NCI-H2029 (cell line): ENCODE data around the gene CNNM2.
"Not testable (repeated sequence)": the region's sequence is repeated elsewhere in the genome, so short reads cannot be mapped to it uniquely, and the experiment has no call there.

Experiments
- DNase-seq: peaks from one replicate; lab custom pipeline; 2025; lab: John Stamatoyannopoulos, UW

The CNNM2 gene

DNA sequence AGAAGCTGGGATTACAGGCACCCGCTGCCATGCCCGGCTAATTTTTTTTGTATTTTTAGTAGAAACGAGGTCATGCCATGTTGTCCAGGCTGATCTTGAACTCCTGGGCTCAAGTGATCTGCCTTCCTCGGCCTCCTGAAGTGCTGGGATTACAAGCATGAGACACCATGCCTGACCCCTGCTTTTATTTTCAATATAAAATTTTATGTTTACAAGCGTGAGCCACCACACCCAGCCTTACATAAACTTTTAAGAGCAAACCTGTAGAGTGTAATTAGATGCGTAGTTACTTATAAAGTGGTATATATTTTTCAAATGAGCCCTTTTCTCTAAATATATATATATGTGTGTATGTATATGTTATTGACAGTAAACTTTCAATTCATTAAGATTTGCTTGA, 8.7 kb downstream of the CNNM2 start:
- no peak for DNase-seq

DNA sequence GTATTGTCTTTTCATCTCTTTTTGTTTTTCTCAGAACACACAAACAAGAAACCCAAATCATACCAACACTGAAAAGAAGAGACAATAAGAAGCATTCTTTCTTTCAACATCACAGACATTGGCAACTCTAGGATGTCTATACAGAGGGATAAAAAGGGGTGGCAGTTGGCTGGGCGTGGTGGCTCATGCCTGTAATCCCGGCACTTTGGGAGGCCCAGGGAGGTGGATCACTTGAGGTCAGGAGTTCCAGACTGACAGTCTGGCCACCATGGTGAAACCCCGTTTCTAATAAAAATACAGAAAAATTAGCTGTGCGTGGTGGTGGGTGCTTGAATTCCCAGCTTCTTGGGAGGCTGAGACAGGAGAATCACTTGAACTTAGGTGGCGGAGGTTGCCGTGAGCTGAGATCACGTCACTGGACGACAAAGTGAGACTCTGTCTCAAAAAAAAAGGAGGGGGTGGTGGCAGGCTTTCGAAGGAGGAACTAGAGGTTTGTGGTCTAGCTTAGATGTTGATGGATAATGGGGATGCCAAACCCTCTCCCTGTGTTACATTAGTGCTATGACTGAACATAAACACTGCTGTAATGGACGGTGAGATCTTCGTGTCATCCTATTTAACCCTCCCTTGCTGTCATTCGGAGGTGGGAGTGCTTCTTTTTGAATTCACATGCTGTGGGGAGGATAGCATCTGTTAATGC, 9.4 kb downstream of the CNNM2 start:
- no peak for DNase-seq

DNA sequence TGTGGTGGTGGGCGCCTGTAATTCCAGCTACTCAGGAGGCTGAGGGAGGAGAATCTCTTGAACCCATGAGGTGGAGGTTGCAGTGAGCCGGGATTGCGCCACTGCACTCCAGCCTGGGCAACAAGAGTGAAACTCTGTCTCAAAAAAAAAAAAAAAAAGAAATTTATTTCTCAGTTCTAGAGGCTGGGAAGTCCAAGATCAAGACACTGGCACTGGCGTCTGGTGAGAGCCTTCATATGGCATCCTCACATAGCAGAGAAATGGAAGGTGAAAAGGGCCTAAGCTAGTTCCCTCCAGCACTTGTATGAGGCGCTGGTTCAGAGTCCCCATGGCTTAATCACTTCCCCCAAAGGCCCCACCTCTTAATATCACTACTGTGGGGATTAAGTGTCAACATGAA, 10.3 kb downstream of the CNNM2 start:
- not testable (repeated sequence) for DNase-seq

- no peak for DNase-seq
Measured at GRCh38 chr10:102930720-102931119, 12.6 kb downstream of the CNNM2 start.

DNA sequence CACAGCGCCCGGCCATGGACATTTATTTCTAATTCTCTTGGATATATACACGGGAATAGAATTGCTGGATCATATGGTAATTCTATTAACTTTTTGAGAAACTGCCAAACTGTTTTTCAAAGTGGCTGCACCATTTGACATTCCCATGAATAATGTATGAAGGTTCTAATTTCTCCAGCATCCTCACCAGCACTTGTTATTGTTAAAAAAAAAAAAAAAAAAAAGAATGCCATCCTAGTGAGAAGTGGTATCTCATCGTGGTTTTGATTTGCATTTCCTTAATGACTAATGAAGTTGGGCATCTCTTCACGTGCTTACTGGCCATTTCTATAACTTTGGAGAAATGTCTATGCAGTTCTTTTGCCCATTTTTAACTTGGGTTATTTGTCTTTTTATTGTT, 13.5 kb downstream of the CNNM2 start:
- no peak for DNase-seq

GRCh38 chr10:102935505-102935904, 17.4 kb downstream of the CNNM2 start:
- peak; percentile 34 for DNase-seq

DNA sequence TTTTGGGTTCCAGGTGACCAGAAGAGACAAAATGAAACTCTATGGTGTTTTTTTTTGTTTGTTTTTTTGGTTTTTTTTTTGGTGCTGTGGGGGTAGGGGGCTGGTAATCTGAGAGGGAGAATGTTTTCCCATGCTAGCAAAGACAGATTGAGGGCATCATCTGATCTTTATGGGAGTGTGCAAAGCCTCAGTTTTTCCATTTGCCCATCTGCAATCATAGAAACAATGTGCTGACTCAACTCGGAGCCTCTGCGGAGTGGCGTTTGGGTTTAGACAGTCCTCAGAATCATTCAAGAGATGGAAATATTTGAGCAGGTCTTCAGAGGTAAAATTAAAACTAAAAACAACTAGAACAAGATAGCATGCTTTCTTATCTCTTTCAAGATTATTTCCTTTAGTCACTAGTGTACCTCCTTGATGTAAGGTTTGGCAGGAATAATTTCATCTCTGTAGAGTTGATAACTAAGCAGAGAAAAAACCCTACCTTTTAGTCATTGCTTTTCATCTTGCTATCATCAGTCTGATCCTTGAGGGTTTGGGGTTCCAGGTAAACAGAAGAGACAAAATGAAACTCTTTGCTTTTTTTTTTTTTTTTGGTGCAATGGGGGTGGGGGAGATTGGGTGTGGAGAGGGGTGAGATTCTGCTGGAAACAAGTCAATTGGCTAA, 18.0 kb downstream of the CNNM2 start:
- no peak for DNase-seq

- DNase-seq, result no peak
Measured at GRCh38 chr10:102941401-102941800, 23.3 kb downstream of the CNNM2 start.

DNA sequence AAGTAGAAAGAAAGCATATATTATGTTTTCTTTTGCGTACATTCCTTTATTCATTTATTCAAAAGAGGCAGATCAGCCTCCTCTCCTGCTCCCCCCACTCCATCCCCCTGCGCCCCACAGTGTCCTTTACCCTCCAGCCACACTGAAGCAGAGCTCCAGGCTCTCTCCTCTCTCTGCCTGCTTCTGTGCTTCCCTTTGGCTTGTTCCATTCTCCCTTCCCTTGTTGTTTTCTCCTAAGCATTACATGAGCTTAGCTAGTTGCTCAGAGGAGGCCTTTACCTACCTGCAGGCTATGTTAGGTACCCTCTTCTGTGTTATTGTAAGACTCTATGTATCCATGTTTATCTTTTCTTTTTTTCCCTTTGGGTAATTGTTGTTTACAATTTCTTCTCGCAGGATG, 27.4 kb downstream of the CNNM2 start:
- no peak for DNase-seq

- DNase-seq, result no peak
Measured at GRCh38 chr10:102945962-102946361, 27.9 kb downstream of the CNNM2 start.

DNA sequence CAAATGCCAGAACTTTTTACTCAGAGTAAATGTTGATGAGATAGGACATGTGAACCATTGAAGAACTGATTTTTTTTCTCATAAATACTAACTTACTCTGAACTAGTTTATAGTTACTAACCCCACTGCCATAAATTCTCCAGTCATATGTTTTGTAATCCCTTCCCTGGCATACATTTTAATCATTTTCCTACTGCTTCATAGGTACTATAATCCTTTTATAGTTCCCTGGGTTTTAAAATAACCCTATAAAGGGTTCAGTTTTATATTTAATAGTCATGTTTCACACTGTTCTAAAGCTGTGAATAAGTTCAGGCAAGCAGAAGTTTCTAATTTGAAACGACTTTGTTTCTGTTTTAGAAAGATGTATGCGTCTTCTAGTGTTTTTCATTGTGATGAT, 28.9 kb downstream of the CNNM2 start:
- DNase-seq, result no peak

DNA sequence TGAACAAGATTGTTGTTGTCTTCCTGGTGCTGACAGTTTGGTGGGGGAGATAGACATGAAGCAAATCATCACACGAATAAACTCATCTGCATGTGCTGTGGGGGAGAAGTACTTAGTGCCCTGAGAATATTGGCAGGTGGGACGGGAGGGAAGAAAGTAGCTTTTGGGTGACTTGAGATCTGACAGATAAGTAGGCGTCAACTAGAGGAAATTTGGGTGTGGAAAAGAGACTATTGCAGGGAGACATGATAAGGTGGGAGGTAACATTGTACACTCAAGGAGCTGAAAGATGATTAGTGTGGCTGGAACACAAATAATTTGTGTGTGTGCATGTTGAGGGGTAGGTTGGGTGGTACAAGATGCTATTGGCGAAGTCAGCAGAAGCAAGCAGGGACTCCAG, 30.1 kb downstream of the CNNM2 start:
- no peak for DNase-seq

- no peak for DNase-seq
Measured at GRCh38 chr10:102948786-102949185, 30.7 kb downstream of the CNNM2 start.

GRCh38 chr10:102949916-102950315, 31.8 kb downstream of the CNNM2 start:
- no peak for DNase-seq

GRCh38 chr10:102951316-102951715, 33.2 kb downstream of the CNNM2 start:
- no peak for DNase-seq

GRCh38 chr10:102959360-102959759, 41.3 kb downstream of the CNNM2 start:
- no peak for DNase-seq

DNA sequence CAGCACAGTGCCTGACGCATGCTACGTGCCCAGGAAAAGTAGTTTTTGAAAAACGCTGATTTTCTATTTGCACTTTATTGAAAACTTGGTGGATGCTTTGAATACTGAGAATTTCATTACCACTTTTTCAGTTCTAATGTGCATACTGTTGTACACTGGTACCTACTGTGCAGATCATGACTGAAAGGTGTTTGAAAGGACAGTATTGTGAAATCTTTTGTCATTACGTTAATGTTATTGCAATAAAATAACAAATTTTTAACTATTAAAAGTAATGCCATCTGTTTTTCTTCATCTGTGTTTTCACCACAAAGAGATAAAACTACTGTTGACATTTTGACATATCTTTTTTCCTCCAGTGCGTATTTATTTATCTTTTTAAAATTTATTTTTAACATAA, 42.1 kb downstream of the CNNM2 start:
- no peak for DNase-seq

DNA sequence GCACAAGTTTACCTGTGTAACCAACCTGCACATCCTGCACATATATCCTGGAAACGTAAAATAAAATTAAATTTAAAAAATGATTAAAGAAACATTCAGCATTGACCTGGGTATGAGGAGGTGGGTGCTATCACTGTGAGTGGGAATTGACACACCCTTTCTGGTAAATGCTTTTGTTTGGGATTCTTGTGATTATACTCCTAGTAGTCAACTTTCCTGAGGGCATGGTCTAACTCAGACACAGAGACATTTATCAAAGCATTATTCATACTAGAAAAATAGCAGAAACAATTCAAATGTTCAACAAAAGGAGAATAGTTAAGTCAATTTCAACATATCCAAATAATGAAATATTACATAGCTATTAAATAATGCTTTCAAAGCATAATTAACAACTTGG, 44.2 kb downstream of the CNNM2 start:
- DNase-seq, result no peak

DNA sequence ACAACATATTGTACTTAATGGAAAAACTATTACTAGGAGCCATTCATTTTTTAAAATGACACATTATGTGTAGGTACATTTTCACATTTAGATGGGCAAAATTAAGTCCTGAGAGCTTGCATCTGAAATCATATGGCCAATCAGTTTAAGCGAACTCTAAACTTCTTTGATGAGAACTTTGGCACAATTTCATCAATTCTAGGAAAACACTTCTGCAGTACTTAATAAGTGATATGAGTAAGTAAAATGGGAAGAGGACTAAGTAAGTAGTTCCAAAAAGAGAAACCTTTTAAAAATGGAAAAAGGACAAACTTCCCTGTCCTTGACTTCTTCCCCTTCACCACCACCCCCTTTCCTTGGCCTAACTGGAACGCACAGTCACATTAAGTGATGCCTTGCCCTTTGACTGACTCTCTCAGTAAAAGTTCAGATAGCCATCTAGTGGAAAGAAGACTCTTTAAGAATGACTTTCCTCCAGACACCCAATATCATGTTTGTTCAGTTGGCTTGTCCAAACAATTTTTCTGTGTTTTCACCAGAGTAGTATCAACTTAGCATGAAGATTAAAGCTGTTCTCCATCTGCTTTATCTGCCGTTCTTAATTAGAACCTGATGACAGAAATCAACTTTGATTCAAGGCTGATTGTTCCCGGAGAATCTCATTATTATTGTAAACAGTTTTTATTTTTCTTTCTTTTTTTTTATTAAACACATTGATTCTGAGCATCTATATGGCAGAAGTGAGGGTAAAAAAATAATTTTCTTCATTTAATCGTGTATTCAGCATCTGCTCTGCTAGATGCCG, 45.1 kb downstream of the CNNM2 start:
- DNase-seq, result no peak

- DNase-seq, result no peak
Measured at GRCh38 chr10:102963756-102964025, 45.6 kb downstream of the CNNM2 start.

GRCh38 chr10:102964064-102964463, 46.0 kb downstream of the CNNM2 start:
- DNase-seq, result not testable (repeated sequence)

GRCh38 chr10:102964713-102965112, 46.6 kb downstream of the CNNM2 start:
- no peak for DNase-seq

- DNase-seq, result no peak
Measured at GRCh38 chr10:102965311-102965851, 47.3 kb downstream of the CNNM2 start.
